Heart left ventricle (tissue), 16 donors: ENCODE data around the gene SH3PXD2A. TPM values are rescaled to one million over a fixed set of nuclear protein-coding genes. Genes with fewer than 3 reads are reported as not detected.

ENCODE experiments used
- ATAC-seq, 4 donors: fragments of 200-7000 bp; cut with Tn5 transposase; one replicate each; pipeline ENCODE4 v1.9.1; 2020 to 2022; ENCODE audit warnings: moderate library complexity in 4 of 4, mild to moderate bottlenecking in 3 of 4, moderate number of reproducible peaks in 1 of 4
- DNase-seq, 5 donors: peaks; one replicate each; pipeline ENCODE4 v3.0.0-alpha.2; 2020
- H3K27ac ChIP-seq, 12 donors: fragments of 200-600 bp; sonication (generic) in 4 of 12; one replicate each; pipeline versions ENCODE4 v1.5.0 to v1.8.0; 2016 to 2022; ENCODE audit warnings: mild to moderate bottlenecking in 2 of 12
- H3K27me3 ChIP-seq, 9 donors: fragments of 200-600 bp; sonication (generic) in 2 of 9; one replicate each; pipeline versions ENCODE4 v1.5.1 to v1.8.0; 2016 to 2022; ENCODE audit warnings: mild to moderate bottlenecking in 3 of 9
- H3K36me3 ChIP-seq, 9 donors: fragments of 200-600 bp; sonication (generic) in 2 of 9; one replicate each; pipeline versions ENCODE4 v1.5.0 to v1.8.0; 2018 to 2022; ENCODE audit warnings: mild to moderate bottlenecking in 2 of 9
- H3K4me1 ChIP-seq, 12 donors: fragments of 200-600 bp; sonication (generic) in 4 of 12; one replicate each; pipeline versions ENCODE4 v1.5.0 to v1.8.0; 2016 to 2022; ENCODE audit warnings: mild to moderate bottlenecking in 3 of 12
- H3K4me3 ChIP-seq, 12 donors: fragments of 200-600 bp; sonication (generic) in 4 of 12; one replicate each; pipeline versions ENCODE4 v1.5.0 to v1.8.0; 2017 to 2022; ENCODE audit warnings: mild to moderate bottlenecking in 9 of 12, moderate library complexity in 4 of 12
- H3K9me3 ChIP-seq, 12 donors: fragments of 200-600 bp; sonication (generic) in 4 of 12; one replicate each; pipeline versions ENCODE4 v1.5.0 to v1.8.0; 2016 to 2022; ENCODE audit warnings: mild to moderate bottlenecking in 1 of 12
- POLR2A ChIP-seq, 2 donors: fragments of 450-650 bp; IDR thresholded peaks; one replicate each; pipeline ENCODE4 v1.6.1; 2017; ENCODE audit warnings: antibody characterized with exemption in 2 of 2, mild to moderate bottlenecking in 2 of 2, moderate library complexity in 2 of 2
- WGBS, 4 donors: extraction: QIAGEN DNeasy Blood & Tissue Kit in 2 of 4; methylation state at CpG; one replicate each; pipeline versions ENCODE4 v1.1.5 to v1.1.7; 2013 to 2018; 5-methylcytosine and 5-hydroxymethylcytosine counted together
- intact Hi-C, 10 donors: fragments of 100-400 bp; cut with DNase I; formaldehyde crosslinking; loops; one replicate each; pipeline versions ENCODE4 v1.11.1 to v1.14.2; 2022
- polyA plus RNA-seq, 2 donors: library from polyadenylated mRNA; stranded (reverse); fragments of 200-250 nt; gene quantifications; one replicate each; pipeline ENCODE4 v1.2.3, GENCODE V29; 2013
- total RNA-seq, 9 donors: library from RNA; depleted of rRNA in 2 of 9; stranded (reverse); fragments of >200 nt in 2 of 9; fragmentation: NEBNext Ultra II Directional in 3 of 9; extraction: Animal tissue kit (Norgen Biotek cat#: 25700) in 3 of 9; gene quantifications; one replicate each; pipeline versions ENCODE4 v1.1.0 to v1.2.4, GENCODE V29; 2016 to 2023
- TF ChIP-seq, protein P1 (sequence below), 12 donors: fragments of 200-600 bp; sonication (generic) in 4 of 12; IDR thresholded peaks; one replicate each; pipeline versions ENCODE4 v1.5.0 to v1.8.0; 2018 to 2022; ENCODE audit warnings: antibody characterized with exemption in 12 of 12, mild to moderate bottlenecking in 5 of 12
- donor health status: ischemic (EF 13 %, LVEDD 7.1; RV severe dilation, severe dysfunction).
- donor health status: healthy with polysubstance abuse.
- donor health status: DM: no; HTN: yes; CAD: no.
- donor health status: DM: no; HTN: no; CAD: no.
- donor health status: ischemic (EF 25% LVEDD 6.9; RV normal size, moderate dysfunction).
- donor health status: ischemic (EF 25% LVEDD 5.7; RV mildly dilated, moderate dysfunction).
- donor health status: healthy.
- donor health status: DM: yes; HTN: yes; CAD: no.
- donor health status: ischemic (EF 35%, LVEDD 5.7; RV mildly dilated, moderate dysfunction).
- donor health status: nonischemic (EF 11% LVEDD 7.7; RV severe dilation, severe dysfunction).
- donor health status: DM: yes; HTN: yes; CAD: no.
- donor health status: PGD.
- donor health status: ischemic (EF 29% LVEDD 5.4; RV normal size, mild dysfunction).
- donor health status: nonischemic (EF 23%, LVEDD 6.1; RV moderate dilation, normal function).

SH3PXD2A gene
- total and polyA plus RNA-seq, 11 donors, result 11.8 to 43.4 (median 31.1) TPM

DNA sequence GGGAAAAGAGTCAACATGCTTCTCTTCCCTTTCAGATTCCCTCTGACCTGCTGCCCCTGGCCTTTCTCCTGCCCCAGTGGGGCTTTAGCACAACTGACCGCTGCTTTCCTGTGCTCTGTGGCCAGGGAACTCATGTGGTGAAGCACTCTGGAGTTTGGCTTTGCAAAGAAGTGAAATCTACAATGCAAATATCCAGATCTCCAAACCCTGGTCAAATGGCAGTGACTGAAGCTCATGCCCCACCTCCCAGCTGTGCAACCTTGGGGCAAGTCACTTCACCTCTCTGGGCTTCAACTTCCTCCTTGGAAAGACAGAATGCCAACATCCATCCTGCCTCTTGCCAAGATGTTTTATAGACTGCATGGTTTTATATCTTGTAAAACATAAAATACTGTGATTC is 204.0 kb downstream of the SH3PXD2A start:
- H3K9me3 ChIP-seq, result no peaks in the 10 kb centered on the region
- no peak overlapping the region for H3K4me3 ChIP-seq
- WGBS, 4 donors, result 63 to 100% (median 90%) methylated on average over 1 of the region's 1 CpG
- DNase-seq, result no peak
- peak overlapping the region in 9 of 12 donors; percentile 31 to 81 (median 61) for H3K27ac ChIP-seq
- TF ChIP-seq, protein P1, sequence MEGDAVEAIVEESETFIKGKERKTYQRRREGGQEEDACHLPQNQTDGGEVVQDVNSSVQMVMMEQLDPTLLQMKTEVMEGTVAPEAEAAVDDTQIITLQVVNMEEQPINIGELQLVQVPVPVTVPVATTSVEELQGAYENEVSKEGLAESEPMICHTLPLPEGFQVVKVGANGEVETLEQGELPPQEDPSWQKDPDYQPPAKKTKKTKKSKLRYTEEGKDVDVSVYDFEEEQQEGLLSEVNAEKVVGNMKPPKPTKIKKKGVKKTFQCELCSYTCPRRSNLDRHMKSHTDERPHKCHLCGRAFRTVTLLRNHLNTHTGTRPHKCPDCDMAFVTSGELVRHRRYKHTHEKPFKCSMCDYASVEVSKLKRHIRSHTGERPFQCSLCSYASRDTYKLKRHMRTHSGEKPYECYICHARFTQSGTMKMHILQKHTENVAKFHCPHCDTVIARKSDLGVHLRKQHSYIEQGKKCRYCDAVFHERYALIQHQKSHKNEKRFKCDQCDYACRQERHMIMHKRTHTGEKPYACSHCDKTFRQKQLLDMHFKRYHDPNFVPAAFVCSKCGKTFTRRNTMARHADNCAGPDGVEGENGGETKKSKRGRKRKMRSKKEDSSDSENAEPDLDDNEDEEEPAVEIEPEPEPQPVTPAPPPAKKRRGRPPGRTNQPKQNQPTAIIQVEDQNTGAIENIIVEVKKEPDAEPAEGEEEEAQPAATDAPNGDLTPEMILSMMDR (IDR thresholded peaks at IDR 0.05), result no peak
- no peak for TF ChIP-seq POLR2A (IDR thresholded peaks at IDR 0.05)
- H3K36me3 ChIP-seq, result peaks cover 0 to 12% (median 0%) of the 10 kb centered on the region in 9 donors
- no peak for ATAC-seq
- no peaks in the 10 kb centered on the region for H3K27me3 ChIP-seq
- peaks cover 5 to 81% (median 52%) of the 10 kb centered on the region in 12 donors for H3K4me1 ChIP-seq
- intact Hi-C loops, result no loop called here

DNA sequence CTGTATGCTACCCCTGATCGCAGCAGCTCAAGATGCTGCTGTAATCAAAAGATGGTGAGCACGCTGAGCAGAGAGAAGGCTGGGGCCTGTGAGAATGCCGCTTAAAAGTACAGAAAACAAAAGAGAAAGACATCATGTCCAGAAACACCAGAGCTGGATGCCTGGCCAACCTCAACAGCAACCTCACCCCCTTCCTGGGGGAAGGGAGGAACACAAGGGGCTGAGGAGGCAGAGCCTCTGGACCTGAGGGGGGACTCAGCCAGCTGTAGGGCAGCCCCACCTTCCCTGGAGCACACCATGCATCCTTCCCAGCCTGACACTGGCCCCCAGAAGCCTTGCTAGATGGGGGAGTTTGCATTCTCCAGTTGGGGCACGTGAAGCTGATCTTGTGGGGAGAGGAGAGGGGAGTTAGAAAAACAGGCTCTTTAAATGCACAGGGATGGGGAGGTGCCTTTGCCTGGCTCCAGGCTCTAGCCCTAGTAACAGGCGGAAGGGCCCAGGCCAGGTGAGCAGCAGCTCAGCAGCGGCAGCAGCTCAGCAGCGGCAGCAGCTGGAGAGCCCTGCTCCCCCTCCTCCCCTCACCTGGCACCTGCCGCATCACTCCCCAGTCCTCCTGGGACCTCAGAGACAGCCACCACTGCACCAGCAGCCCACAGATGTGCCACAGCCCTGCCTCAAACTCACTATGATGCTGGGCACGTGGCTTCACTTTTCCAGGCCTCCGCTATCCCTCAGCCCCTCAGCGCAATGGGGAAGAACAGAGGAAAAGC is 205.5 kb downstream of the SH3PXD2A start:
- Histone ChIP-seq H3K9me3 (no peaks in the 10 kb centered on the region), H3K4me3 (no peak overlapping the region), H3K36me3 (peaks cover 0 to 10% (median 0%) of the 10 kb centered on the region in 9 donors), H3K27ac (peak overlapping the region in 6 of 12 donors; percentile 26 to 60 (median 38)), H3K27me3 (no peaks in the 10 kb centered on the region), H3K4me1 (peaks cover 5 to 91% (median 66%) of the 10 kb centered on the region in 12 donors)
- intact Hi-C loops, result loop anchor here in 1 of 10 donors (5.0 kb wide), 1 partner anchor 43 kb away; no protein-coding TSS in a partner anchor
- 84 to 89% (median 86%) methylated on average over 8 to 11 of the region's 11 CpGs for WGBS, 4 donors
- ATAC-seq (no peak), DNase-seq (no peak)
- TF ChIP-seq, protein P1 (IDR thresholded peaks at IDR 0.05), result no peak
- no peak for TF ChIP-seq POLR2A (IDR thresholded peaks at IDR 0.05)

DNA sequence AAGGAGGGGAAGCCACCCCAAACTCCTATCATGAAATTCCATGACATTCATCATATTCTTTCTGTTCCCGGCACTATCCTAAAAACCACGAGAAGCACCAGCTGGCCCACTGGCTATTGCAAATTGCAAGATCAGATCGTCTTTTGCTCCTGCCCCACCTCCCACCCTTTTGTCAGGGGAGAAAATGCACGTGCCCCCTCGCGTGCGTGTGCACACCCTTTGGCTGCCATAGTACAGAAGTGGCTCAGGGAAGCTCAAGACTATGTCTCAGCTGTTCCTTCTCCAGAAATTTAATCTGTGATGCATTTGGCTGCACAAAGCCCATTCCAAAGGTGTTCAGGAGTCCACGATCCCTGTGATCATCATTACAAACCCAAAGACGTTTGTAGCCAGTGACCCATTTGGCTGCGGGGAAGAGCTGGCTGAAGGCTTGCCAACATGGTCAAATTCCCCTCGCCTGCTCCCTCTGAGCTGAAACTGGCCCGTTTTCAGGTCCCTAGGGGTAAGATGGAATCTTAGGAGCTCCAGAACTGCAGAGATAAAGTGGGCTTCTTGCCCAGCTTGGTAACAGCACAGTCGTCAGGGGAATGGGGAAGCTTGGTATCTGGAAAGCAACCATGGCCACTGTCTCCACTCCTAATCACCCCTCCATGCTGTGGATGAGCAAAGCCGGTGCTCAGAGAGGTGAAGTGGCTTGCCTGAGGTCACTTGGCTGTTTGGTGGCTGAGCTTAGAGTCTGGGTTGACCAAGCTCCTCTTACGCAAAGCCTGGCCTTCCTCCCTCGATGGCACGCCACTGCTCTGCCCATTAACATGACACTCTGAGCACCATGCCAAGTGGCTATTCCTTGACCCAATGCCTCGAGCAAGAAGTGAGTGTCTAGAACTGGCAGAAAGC is 206.5 kb downstream of the SH3PXD2A start:
- peaks cover 5 to 89% (median 68%) of the 10 kb centered on the region in 12 donors for H3K4me1 ChIP-seq
- intact Hi-C loops, result loop anchor here in 1 of 10 donors (5.0 kb wide), 1 partner anchor 42 kb away; no protein-coding TSS in a partner anchor
- DNase-seq (peak in 1 of 5 donors; percentile 82), ATAC-seq (peak; percentile 8 to 66 (median 30))
- peaks cover 0 to 10% (median 0%) of the 10 kb centered on the region in 9 donors for H3K36me3 ChIP-seq
- H3K9me3 ChIP-seq, result no peaks in the 10 kb centered on the region
- WGBS, 4 donors, result 49 to 53% (median 51%) methylated on average over 18 of the region's 18 CpGs
- H3K27ac ChIP-seq, result peak overlapping the region in 7 of 12 donors; percentile 26 to 60 (median 38)
- TF ChIP-seq, protein P1 (IDR thresholded peaks at IDR 0.05), result no peak
- no peak for TF ChIP-seq POLR2A (IDR thresholded peaks at IDR 0.05)
- no peak overlapping the region for H3K4me3 ChIP-seq
- H3K27me3 ChIP-seq, result no peaks in the 10 kb centered on the region
